Measurements from ENCODE around the gene RSPRY1.
A peak's percentile ranks its signal among the peaks of the same experiment; 100 is the strongest.

RSPRY1 gene

DNA sequence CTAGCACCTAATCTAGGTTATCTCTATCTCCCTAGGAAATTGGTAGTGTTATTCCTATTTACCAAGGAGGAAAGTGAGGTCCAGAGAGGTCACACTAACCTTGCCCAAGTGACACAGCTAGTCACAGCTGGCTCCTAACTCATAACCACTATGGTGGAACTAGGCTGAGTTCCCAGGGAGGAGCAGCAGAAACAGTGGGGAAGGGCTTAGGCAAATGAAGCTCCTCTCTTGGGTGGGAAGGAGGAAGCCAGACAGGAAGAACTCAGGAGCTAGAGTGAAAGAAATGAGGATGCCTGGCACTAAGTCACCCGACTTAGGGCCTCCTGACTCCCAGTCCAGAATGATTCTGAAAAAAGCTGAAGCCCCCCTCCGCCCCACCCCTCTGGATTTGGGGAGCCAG is 34.8 kb upstream of the RSPRY1 start:
- Histone ChIP-seq H3K27me3 (replicated peaks; ENCODE audit: insufficient read depth, low read length) (no peaks in the 10 kb centered on the region), H3K9ac (ENCODE audit: low read length) (no peak overlapping the region), H3K9me3 (replicated peaks; ENCODE audit: insufficient read depth, low read length) (no peaks in the 10 kb centered on the region), H3K4me3 (ENCODE audit: low read length) (no peak overlapping the region), H3F3A (ENCODE audit: insufficient read depth, low read length) (0 out of 2 replicates have a peak, but pooled peaks cover 5% of the 10 kb centered on the region), H3K36me3 (replicated peaks; ENCODE audit: insufficient read depth, low read length) (peaks cover 2% of the 10 kb centered on the region; the same call in 1 of the 2 replicates), H4K20me1 (ENCODE audit: insufficient read depth, low read length) (no peaks in the 10 kb centered on the region), H3K27ac (ENCODE audit: low read length) (no peak overlapping the region), H3K4me1 (ENCODE audit: low read length) (peaks cover 28% of the 10 kb centered on the region), H2AFZ (ENCODE audit: low read length) (no peak overlapping the region), H3K79me2 (ENCODE audit: low read length) (no peaks in the 10 kb centered on the region), H3K4me2 (ENCODE audit: low read depth, low read length) (no peak overlapping the region), H3K9me2 (replicated peaks; ENCODE audit: insufficient read depth, low read length) (no peaks in the 10 kb centered on the region)
- no peak for DNase-seq
- TF ChIP-seq CTCF (IDR thresholded peaks at IDR 0.05; ENCODE audit: low read length) (no peak), EZH2 (optimal IDR thresholded peaks at IDR 0.05; ENCODE audit: low read depth, low read length) (no peak), EZH2phosphoT487 (IDR thresholded peaks at IDR 0.05; ENCODE audit: low read length) (no peak)

DNA sequence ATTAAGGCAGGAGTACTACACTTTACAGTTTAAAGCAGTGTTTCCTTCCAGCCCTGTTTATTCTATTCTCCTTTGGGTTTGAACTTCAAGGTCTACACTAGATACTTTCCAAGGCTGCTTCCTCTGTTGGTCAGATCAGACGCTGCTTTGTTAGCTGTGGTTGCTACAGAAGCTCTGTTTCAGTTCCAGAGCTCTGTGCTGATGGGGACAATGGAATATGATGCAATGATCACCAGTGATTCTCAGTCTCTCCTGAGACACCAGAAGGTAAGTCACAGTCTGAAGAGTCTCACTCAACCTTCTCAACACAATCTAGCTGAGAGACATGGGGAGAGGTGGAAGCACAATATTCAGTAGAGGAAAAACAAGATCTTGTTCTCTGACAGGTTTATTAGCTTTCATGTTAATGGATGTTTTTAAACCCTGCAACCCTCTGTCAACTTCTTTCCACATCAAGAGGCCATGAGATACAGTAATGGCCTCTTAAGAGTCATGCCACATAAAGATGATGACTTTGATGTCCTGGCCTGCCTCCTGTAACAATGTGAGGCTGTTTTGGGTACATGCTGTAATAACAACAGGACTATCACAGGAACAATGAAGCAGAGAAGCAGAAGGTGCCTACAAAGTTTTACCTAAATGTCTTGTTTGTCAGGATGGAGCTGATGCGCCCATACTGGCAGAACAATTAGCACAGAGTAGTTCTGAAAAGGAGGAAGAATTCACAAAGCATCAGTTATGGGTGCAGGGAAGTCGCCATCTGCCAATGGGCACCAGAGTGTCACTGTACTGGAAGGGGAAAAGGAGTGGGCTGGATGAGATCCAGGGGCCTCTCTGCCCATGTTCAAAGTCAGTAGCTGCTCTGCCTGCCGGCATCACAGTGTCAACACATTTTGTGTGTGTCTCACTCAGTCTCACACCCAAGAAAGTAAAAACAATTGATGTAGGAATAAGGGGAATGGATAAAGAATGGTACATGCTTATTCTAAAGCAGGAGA is 33.7 kb upstream of the RSPRY1 start:
- H2AFZ ChIP-seq (ENCODE audit: low read length), result no peak overlapping the region
- H3K36me3 ChIP-seq (replicated peaks; ENCODE audit: insufficient read depth, low read length), result peaks cover 2% of the 10 kb centered on the region; the same call in 1 of the 2 replicates
- no peaks in the 10 kb centered on the region for H3K9me3 ChIP-seq (replicated peaks; ENCODE audit: insufficient read depth, low read length)
- DNase-seq, result no peak
- H3F3A ChIP-seq (ENCODE audit: insufficient read depth, low read length), result 0 out of 2 replicates have a peak, but pooled peaks cover 5% of the 10 kb centered on the region
- no peaks in the 10 kb centered on the region for H3K9me2 ChIP-seq (replicated peaks; ENCODE audit: insufficient read depth, low read length)
- H3K79me2 ChIP-seq (ENCODE audit: low read length), result no peaks in the 10 kb centered on the region
- no peak overlapping the region for H3K4me3 ChIP-seq (ENCODE audit: low read length)
- H3K27me3 ChIP-seq (replicated peaks; ENCODE audit: insufficient read depth, low read length), result no peaks in the 10 kb centered on the region
- peak overlapping the region; percentile 40; the same call in 1 of the 2 replicates for H3K27ac ChIP-seq (ENCODE audit: low read length)
- no peak overlapping the region for H3K4me2 ChIP-seq (ENCODE audit: low read depth, low read length)
- TF ChIP-seq EZH2phosphoT487 (IDR thresholded peaks at IDR 0.05; ENCODE audit: low read length), result no peak
- TF ChIP-seq CTCF (IDR thresholded peaks at IDR 0.05; ENCODE audit: low read length), result no peak
- H4K20me1 ChIP-seq (ENCODE audit: insufficient read depth, low read length), result no peaks in the 10 kb centered on the region
- no peak overlapping the region for H3K9ac ChIP-seq (ENCODE audit: low read length)
- H3K4me1 ChIP-seq (ENCODE audit: low read length), result peaks cover 22% of the 10 kb centered on the region

GRCh38 chr16:57153841-57154240 is 32.3 kb upstream of the RSPRY1 start:
- Histone ChIP-seq H3K4me1 (ENCODE audit: low read length) (peaks cover 7% of the 10 kb centered on the region), H3K27ac (ENCODE audit: low read length) (no peak overlapping the region), H4K20me1 (ENCODE audit: insufficient read depth, low read length) (no peaks in the 10 kb centered on the region), H3F3A (ENCODE audit: insufficient read depth, low read length) (no peaks in the 10 kb centered on the region), H2AFZ (ENCODE audit: low read length) (no peak overlapping the region), H3K4me2 (ENCODE audit: low read depth, low read length) (no peak overlapping the region), H3K36me3 (replicated peaks; ENCODE audit: insufficient read depth, low read length) (peaks cover 2% of the 10 kb centered on the region; the same call in 1 of the 2 replicates), H3K9ac (ENCODE audit: low read length) (no peak overlapping the region), H3K9me2 (replicated peaks; ENCODE audit: insufficient read depth, low read length) (no peaks in the 10 kb centered on the region), H3K9me3 (replicated peaks; ENCODE audit: insufficient read depth, low read length) (no peaks in the 10 kb centered on the region), H3K27me3 (replicated peaks; ENCODE audit: insufficient read depth, low read length) (no peaks in the 10 kb centered on the region), H3K79me2 (ENCODE audit: low read length) (no peaks in the 10 kb centered on the region), H3K4me3 (ENCODE audit: low read length) (no peak overlapping the region)
- no peak for DNase-seq
- TF ChIP-seq EZH2 (optimal IDR thresholded peaks at IDR 0.05; ENCODE audit: low read depth, low read length) (no peak), EZH2phosphoT487 (IDR thresholded peaks at IDR 0.05; ENCODE audit: low read length) (no peak), CTCF (IDR thresholded peaks at IDR 0.05; ENCODE audit: low read length) (no peak)

All from MM.1S (cell line).